GM12874 (cell line): ENCODE data around the gene WDHD1.

Experiments
- TF ChIP-seq, protein P1 (sequence below): IDR thresholded peaks from 2 replicates; pipeline ENCODE4 v1.5.1; 2011; ENCODE audit warnings: low read depth, mild to moderate bottlenecking, control low read depth, low read length, moderate library complexity; ENCODE audit not compliant: insufficient read depth

Gene WDHD1

DNA sequence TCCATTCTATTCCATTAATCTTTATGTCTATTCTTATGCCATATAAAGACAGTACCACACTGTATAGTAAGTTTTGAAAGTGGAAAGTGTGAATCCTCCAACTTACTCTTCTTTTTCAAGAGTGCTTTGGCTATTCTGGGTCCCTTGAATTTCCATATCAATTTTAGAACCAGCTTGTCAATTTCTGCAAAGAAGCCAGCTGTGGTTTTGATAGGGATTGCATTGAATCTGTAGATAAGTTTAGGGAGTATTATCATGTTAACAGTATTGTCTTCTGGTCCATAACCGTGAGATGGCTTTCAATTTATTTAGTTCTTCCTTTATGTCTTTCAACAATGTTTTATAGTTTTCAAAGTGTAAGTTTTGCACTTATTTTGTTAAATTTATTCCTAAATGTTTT lies 90.1 kb downstream of the WDHD1 start:
- TF ChIP-seq, protein P1, sequence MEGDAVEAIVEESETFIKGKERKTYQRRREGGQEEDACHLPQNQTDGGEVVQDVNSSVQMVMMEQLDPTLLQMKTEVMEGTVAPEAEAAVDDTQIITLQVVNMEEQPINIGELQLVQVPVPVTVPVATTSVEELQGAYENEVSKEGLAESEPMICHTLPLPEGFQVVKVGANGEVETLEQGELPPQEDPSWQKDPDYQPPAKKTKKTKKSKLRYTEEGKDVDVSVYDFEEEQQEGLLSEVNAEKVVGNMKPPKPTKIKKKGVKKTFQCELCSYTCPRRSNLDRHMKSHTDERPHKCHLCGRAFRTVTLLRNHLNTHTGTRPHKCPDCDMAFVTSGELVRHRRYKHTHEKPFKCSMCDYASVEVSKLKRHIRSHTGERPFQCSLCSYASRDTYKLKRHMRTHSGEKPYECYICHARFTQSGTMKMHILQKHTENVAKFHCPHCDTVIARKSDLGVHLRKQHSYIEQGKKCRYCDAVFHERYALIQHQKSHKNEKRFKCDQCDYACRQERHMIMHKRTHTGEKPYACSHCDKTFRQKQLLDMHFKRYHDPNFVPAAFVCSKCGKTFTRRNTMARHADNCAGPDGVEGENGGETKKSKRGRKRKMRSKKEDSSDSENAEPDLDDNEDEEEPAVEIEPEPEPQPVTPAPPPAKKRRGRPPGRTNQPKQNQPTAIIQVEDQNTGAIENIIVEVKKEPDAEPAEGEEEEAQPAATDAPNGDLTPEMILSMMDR = no peak

- TF ChIP-seq, protein P1 = no peak
Measured at GRCh38 chr14:54935958-54936357, 90.9 kb downstream of the WDHD1 start.

DNA sequence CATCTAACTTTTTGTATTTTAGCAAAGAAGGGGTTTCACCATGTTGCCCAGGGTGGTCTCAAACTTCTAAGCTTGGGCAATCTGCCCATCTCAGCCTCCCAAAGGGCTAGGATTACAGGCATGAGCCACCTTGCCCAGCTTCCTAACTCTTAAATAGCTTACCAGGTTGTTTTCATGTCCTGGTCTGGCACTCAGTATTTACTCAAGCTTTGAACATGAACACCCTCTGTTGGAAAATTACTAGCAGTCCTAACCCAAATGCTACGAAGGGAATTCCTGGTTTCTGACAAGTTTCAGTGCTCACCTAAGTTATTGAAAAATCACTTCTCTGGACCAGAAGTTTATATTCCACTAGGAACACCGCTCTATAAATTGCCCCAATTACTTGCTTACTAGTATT lies 91.8 kb downstream of the WDHD1 start:
- TF ChIP-seq, protein P1 = no peak

DNA sequence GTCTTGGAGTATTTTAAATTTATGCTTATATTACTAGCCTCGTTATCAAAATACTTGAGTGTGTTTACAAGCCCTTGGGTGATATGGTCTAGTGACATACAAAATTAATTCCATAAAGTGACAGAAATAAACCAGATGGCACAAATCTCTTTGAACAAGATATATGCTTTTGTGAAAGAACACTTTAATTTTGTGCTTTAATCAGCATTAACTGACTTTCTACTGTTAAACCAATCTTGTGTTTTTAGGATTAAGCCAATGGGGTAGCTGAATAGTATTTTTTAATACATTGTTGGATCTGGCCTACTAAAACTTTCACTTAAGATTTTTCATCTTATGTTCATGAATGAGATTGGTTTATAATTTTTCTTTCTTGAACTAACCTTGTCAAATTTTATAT lies 93.9 kb downstream of the WDHD1 start:
- TF ChIP-seq, protein P1 = no peak

- TF ChIP-seq, protein P1 = no peak
Measured at GRCh38 chr14:54931598-54932340, 95.1 kb downstream of the WDHD1 start.

DNA sequence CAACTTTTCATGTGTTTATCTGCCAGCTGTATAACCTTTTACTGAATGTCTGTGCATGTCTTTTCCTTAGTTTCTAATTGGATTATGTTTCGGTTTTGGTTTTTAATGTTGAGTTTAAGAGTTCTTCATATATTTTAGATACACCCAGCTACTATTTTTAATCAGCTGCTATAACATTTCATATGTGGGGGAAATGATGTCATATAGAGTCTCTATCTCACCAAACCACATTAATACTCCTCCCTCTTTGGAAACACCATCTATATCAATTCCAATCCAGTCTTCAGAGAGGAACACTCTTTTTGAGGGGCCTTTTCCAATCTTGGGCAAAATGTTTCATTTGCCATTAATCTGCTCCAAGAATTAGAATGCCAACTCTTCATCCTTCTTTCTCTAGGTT lies 95.8 kb downstream of the WDHD1 start:
- TF ChIP-seq, protein P1 = no peak

GRCh38 chr14:54929556-54929955 lies 97.3 kb downstream of the WDHD1 start:
- TF ChIP-seq, protein P1 = no peak

GRCh38 chr14:54928216-54928615 lies 98.7 kb downstream of the WDHD1 start:
- TF ChIP-seq, protein P1 = no peak
